ENCODE data around the gene RND2. TPM values are rescaled to one million over a fixed set of nuclear protein-coding genes. Genes with fewer than 3 reads are reported as not detected.

Gene RND2
- total and polyA plus RNA-seq, 4 experiments from 2014 or later: 0.13 to 0.29 (median 0.27) TPM

DNA sequence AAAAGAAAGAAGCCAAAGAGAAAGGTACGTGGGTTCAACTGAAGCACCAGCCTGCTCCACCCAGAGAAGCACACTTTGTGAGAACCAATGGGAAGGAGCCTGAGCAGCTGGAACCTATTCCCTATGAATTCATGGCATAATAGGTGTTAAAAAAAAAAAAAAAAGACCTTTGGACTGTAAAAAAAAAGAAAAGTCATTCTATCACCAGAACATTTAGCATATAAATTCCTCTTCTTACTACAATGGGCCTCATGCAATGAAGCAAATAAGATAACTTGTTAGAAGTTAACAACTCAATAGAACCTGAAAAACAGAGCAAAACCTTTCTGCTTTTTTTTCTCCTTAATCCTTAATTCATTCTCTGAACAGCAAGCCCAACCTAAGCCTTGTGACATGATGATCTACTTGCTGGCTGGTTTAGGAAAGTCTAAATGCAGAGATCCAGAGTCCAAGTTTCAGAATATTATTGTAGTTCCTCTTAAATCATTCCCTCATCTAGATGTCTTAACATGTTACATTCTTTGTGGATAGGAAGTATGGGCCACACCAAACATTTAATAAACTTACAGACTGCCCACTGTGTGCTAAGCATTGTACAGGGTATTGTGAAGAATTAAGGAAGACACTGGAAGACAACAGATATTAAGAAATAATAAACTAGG lies 54.7 kb downstream of the RND2 start:
- no peak overlapping the region for H3K4me3 Mint-ChIP-seq
- CTCF ChIA-PET (ENCODE audit: partially characterized antibody): no interaction called here
- no peak for DNase-seq
- no peaks in the 10 kb centered on the region for H3K4me1 ChIP-seq (ENCODE audit: insufficient read depth, low read length)
- no peaks in the 10 kb centered on the region for H3K36me3 ChIP-seq (ENCODE audit: insufficient read depth, low read length)
- H3K27ac Mint-ChIP-seq: peak overlapping the region in 1 of 7 donors; percentile 19
- no peaks in the 10 kb centered on the region for H3K27me3 ChIP-seq (ENCODE audit: insufficient read depth, low read length)
- intact Hi-C loops (cut with micrococcal nuclease): no loop called here
- no peaks in the 10 kb centered on the region for H3K27me3 Mint-ChIP-seq
- no peaks in the 10 kb centered on the region for H3K9me3 Mint-ChIP-seq
- no peaks in the 10 kb centered on the region for H3K36me3 Mint-ChIP-seq
- H3K4me1 Mint-ChIP-seq: no peaks in the 10 kb centered on the region
- H3K27ac ChIP-seq (ENCODE audit: low read depth, low read length): no peak overlapping the region
- POLR2A ChIA-PET (ENCODE audit: partially characterized antibody): no interaction called here
- H3K9me3 ChIP-seq (ENCODE audit: control insufficient read depth in 1 of 2, low read length in 2 of 2): no peaks in the 10 kb centered on the region
- no peak overlapping the region for H3K4me3 ChIP-seq (ENCODE audit: low read length in 2 of 2)

Other genes starting within 250 kb of the RND2 start
- under 1 TPM; 0.14 to 0.41 TPM for gene WNK4, start 244.6 kb upstream of the RND2 start, total RNA-seq
- gene WNK4, start 244.6 kb upstream of the RND2 start, polyA plus RNA-seq: not detected
- 10 to 100 TPM; 27.7 to 30.1 TPM for gene COA3, start 226.5 kb upstream of the RND2 start, total RNA-seq
- 100 to 1,000 TPM; 110 to 153 TPM for gene COA3, start 226.5 kb upstream of the RND2 start, polyA plus RNA-seq
- gene CNTD1, start 226.4 kb upstream of the RND2 start, total RNA-seq: not detected
- gene CNTD1, start 226.4 kb upstream of the RND2 start, polyA plus RNA-seq: under 1 TPM; 0.22 to 0.43 TPM
- 100 to 1,000 TPM; 103 to 104 TPM for gene BECN1, start 200.9 kb upstream of the RND2 start, total RNA-seq
- gene BECN1, start 200.9 kb upstream of the RND2 start, polyA plus RNA-seq: 100 to 1,000 TPM; 135 to 190 TPM
- 10 to 100 TPM; 65.1 to 69.9 TPM for gene PSME3, start 191.8 kb upstream of the RND2 start, total RNA-seq
- 100 to 1,000 TPM; 125 to 171 TPM for gene PSME3, start 191.8 kb upstream of the RND2 start, polyA plus RNA-seq
- gene AOC2, start 180.7 kb upstream of the RND2 start, total RNA-seq: 1 to 10 TPM; 2.7 TPM
- gene AOC2, start 180.7 kb upstream of the RND2 start, polyA plus RNA-seq: under 1 TPM in 1 of 2 donors, not detected in 1; 0.17 TPM
- 1 to 10 TPM in 1 of 2 experiments, under 1 TPM in 1; 0.58 to 1.2 TPM for gene AOC3, start 174.0 kb upstream of the RND2 start, total RNA-seq
- gene AOC3, start 174.0 kb upstream of the RND2 start, polyA plus RNA-seq: not detected
- gene G6PC1, start 124.4 kb upstream of the RND2 start, total RNA-seq: not detected
- not detected for gene G6PC1, start 124.4 kb upstream of the RND2 start, polyA plus RNA-seq
- gene AARSD1, start 60.8 kb upstream of the RND2 start, total RNA-seq: 10 to 100 TPM; 53.0 to 55.6 TPM
- gene AARSD1, start 60.8 kb upstream of the RND2 start, polyA plus RNA-seq: 10 to 100 TPM; 37.7 to 42.6 TPM
- gene PTGES3L, start 45.2 kb upstream of the RND2 start, total RNA-seq: under 1 TPM; 0.20 to 0.30 TPM
- under 1 TPM in 1 of 2 donors, not detected in 1; 0.52 TPM for gene PTGES3L, start 45.2 kb upstream of the RND2 start, polyA plus RNA-seq
- 10 to 100 TPM; 24.1 to 25.5 TPM for gene RUNDC1, start 44.7 kb upstream of the RND2 start, total RNA-seq
- gene RUNDC1, start 44.7 kb upstream of the RND2 start, polyA plus RNA-seq: 10 to 100 TPM; 12.8 to 17.7 TPM
- 1,000 to 10,000 TPM; 1,574 to 1,622 TPM for gene RPL27, start 26.8 kb upstream of the RND2 start, total RNA-seq
- 1,000 to 10,000 TPM; 1,528 to 2,293 TPM for gene RPL27, start 26.8 kb upstream of the RND2 start, polyA plus RNA-seq
- gene IFI35, start 18.4 kb upstream of the RND2 start, total RNA-seq: 10 to 100 TPM; 33.1 to 40.3 TPM
- gene IFI35, start 18.4 kb upstream of the RND2 start, polyA plus RNA-seq: 10 to 100 TPM; 55.4 to 66.2 TPM
- gene VAT1, start 2.8 kb upstream of the RND2 start, total RNA-seq: 10 to 100 TPM; 61.5 to 67.5 TPM
- gene VAT1, start 2.8 kb upstream of the RND2 start, polyA plus RNA-seq: 10 to 100 TPM; 52.6 to 66.2 TPM
- gene BRCA1, start 100.1 kb downstream of the RND2 start, total RNA-seq: 1 to 10 TPM; 4.8 to 6.0 TPM
- gene BRCA1, start 100.1 kb downstream of the RND2 start, polyA plus RNA-seq: 1 to 10 TPM; 1.1 TPM
- gene NBR1, start 146.0 kb downstream of the RND2 start, total RNA-seq: 10 to 100 TPM; 90.3 to 93.2 TPM
- 10 to 100 TPM; 66.1 to 76.3 TPM for gene NBR1, start 146.0 kb downstream of the RND2 start, polyA plus RNA-seq
- 10 to 100 TPM; 12.5 to 12.8 TPM for gene TMEM106A, start 186.6 kb downstream of the RND2 start, total RNA-seq
- 1 to 10 TPM; 1.5 to 3.5 TPM for gene TMEM106A, start 186.6 kb downstream of the RND2 start, polyA plus RNA-seq
- gene CCDC200, start 203.4 kb downstream of the RND2 start, total RNA-seq: 1 to 10 TPM; 1.3 to 2.1 TPM
- under 1 TPM in 1 of 2 donors, not detected in 1; 0.70 TPM for gene CCDC200, start 203.4 kb downstream of the RND2 start, polyA plus RNA-seq
- gene RNU2-1, start 208.7 kb downstream of the RND2 start, total RNA-seq: 1,000 to 10,000 TPM; 2,221 to 3,168 TPM
- not detected for gene RNU2-1, start 208.7 kb downstream of the RND2 start, polyA plus RNA-seq